Astrocyte of the cerebellum (primary cell): ENCODE data around the gene LRRIQ4.

ENCODE experiments used
- DNase-seq: peaks from one replicate; pipeline ENCODE4 v3.0.0-alpha.2; 2011; ENCODE audit warnings: low read depth
- H3K4me3 ChIP-seq: 2 replicates; pipeline ENCODE4 v1.5.1; 2011; ENCODE audit warnings: mild to moderate bottlenecking, low read depth, low read length, moderate library complexity
- CTCF ChIP-seq: IDR thresholded peaks from 2 replicates; pipeline ENCODE4 v1.5.1; 2012; ENCODE audit warnings: low read length, low read depth, moderate library complexity, mild to moderate bottlenecking; ENCODE audit errors: missing control alignments
- in situ Hi-C: cut with HindIII; loops from 2 replicates; pipeline ENCODE4 v1.10.0; 2017; ENCODE audit warnings: low sequenced_read_pairs

The LRRIQ4 gene

GRCh38 chr3:169864270-169864669 lies 51.6 kb downstream of the LRRIQ4 start:
- in situ Hi-C loops: no loop called here
- no peak overlapping the region for H3K4me3 ChIP-seq
- TF ChIP-seq CTCF: no peak
- DNase-seq: no peak

- DNase-seq: no peak
- in situ Hi-C loops: no loop called here
- no peak overlapping the region for H3K4me3 ChIP-seq
- TF ChIP-seq CTCF: no peak
Measured at GRCh38 chr3:169865176-169865767, 52.6 kb downstream of the LRRIQ4 start.

- H3K4me3 ChIP-seq: no peak overlapping the region
- no peak for DNase-seq
- in situ Hi-C loops: no loop called here
- TF ChIP-seq CTCF: no peak
Measured at GRCh38 chr3:169867584-169868210, 55.0 kb downstream of the LRRIQ4 start.

- in situ Hi-C loops: no loop called here
- TF ChIP-seq CTCF: no peak
- H3K4me3 ChIP-seq: no peak overlapping the region
- no peak for DNase-seq
Measured at GRCh38 chr3:169868369-169868768, 55.7 kb downstream of the LRRIQ4 start.

- no peak for TF ChIP-seq CTCF
- no peak for DNase-seq
- in situ Hi-C loops: no loop called here
- no peak within 1 kb of the TSS for H3K4me3 ChIP-seq
Measured at GRCh38 chr3:169869484-169870220, 57.0 kb downstream of the LRRIQ4 start, which contains the start of gene LRRC31. Gene LRRC31 (minus strand): TSS chr3:169869935. CDS start chr3:169869807, 128 bp downstream.

- in situ Hi-C loops: no loop called here
- H3K4me3 ChIP-seq: no peak overlapping the region
- TF ChIP-seq CTCF: no peak
- DNase-seq: no peak
Measured at GRCh38 chr3:169871129-169871886, 58.6 kb downstream of the LRRIQ4 start.
